COLO668 (cell line): ENCODE measurements around the gene BRAP.
"Not testable (repeated sequence)": the region's sequence is repeated elsewhere in the genome, so short reads cannot be mapped to it uniquely, and the experiment has no call there.

Experiments
- DNase-seq: peaks from one replicate; lab custom pipeline; 2025; ENCODE audit not compliant: unreplicated experiment; lab: John Stamatoyannopoulos, UW

BRAP gene

DNA sequence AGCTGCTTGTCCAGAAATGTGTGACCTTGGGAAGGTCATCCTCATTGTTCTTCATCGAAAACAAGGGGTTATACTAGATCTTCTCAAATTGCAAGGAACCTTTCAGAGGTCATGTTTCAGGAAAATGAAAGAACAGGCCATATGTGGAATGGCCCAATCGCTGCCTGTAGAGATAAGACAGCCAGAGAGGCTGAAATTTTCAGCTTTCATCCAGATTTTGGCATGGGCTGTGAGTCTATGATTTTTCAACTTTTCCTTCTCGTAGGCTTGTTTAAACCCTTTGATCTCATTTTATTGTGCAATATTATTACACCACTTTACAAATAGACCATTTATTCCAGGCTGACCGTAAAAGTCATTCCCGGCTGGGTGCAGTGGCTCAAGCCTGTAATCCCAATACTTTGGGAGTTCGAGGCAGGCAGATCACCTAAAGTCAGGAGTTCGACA lies 69.6 kb downstream of the BRAP start:
- DNase-seq: no peak

- no peak for DNase-seq
Measured at GRCh38 chr12:111607239-111607638, 78.5 kb downstream of the BRAP start.

DNA sequence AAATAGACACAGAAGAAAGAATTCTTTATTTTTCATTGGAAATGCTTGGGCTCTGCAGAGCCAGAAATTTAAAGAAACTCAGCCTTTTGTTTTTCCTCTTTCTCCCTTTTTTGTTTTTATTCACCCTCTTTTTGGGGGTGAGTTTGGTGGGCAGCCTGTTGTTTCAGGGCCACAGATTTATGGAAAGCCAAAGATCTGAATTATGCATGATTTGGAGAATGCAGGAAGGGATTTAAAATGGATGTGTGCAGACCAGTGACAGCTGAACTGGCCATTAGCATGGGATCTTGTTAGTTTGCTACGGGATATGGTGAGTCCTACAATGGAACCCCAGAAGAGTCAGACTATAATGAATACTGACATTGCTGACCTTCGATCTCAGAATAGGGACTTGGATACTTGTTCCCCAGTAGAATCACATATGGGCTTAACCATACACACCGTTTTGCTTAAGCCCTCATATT lies 79.0 kb downstream of the BRAP start:
- no peak for DNase-seq

DNA sequence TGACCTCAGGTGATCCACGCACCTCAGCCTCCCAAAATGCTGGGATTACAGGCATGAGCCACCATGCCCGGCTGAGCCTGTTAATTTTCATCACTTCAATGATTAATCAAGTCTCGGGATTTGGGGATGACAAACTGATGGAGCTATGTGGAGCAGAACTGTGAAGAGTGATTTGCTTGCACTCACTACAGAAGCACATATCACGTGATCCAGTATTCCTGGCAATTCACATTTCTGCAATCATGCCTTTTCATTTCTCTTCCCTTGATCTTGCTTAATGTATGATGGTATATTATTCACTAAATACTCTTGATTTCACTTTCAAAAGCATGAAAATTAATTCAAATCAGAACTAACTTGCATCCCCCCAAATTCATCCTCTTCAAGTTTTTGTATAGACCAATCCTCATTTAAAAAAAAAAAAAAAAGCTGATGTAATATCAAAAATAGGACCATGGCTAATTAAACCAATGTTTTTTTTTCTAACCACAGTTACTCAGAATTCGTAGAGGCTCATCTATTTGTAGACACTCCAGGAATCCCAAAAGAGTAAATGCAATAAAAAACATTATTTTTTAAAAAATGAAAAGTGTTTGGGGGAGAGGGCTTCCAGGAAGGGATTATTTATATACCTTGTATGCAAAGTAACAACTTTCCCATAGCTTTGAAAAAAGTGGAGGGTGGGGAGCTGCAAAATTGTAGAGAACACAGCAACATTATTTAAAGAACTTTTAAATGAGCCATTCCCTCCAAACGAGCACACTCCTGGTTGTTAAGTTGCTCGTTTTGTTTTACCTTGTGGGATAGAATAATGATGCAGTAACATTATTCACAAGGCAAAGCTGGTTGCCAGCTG lies 79.6 kb downstream of the BRAP start:
- DNase-seq: no peak

GRCh38 chr12:111602857-111603256 lies 82.9 kb downstream of the BRAP start:
- not testable (repeated sequence) for DNase-seq

DNA sequence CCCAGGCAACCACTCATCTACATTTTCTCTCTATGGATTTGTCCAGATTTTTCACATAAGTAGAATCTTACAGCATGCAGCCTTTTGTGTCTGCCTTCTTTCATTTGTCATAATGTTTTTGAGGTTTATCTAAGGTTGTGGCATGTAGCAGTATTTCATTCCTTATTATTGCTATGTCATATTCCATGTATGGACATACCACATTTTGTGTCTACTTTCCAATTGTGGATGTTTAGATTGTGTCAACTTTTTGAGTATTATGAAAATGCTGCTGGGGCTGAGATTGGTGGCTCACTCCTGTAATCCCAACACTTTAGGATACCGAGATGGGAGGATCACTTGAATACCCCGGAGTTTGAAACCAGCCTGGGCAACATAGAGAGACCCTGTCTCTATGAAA lies 83.4 kb downstream of the BRAP start:
- no peak for DNase-seq

DNA sequence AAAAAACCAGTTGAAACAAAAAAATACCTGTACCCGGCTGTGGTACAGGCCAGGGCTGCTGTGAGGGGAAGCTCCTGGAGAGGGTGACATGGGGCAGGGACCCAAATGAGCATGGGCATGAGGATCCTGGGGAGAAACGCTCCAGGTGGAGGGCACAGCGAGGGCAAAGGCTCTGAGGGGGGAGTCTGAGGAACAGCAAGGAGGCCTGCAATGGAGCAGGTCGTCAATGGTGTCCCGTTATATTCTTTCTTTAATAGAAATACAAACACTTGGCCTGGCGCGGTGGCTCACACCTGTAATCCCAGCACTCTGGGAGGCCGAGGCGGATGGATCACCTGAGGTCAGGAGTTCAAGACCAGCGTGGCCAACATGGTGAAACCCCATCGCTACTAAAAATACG lies 84.8 kb downstream of the BRAP start:
- DNase-seq: not testable (repeated sequence)

GRCh38 chr12:111600205-111600642 lies 85.5 kb downstream of the BRAP start:
- no peak for DNase-seq

DNA sequence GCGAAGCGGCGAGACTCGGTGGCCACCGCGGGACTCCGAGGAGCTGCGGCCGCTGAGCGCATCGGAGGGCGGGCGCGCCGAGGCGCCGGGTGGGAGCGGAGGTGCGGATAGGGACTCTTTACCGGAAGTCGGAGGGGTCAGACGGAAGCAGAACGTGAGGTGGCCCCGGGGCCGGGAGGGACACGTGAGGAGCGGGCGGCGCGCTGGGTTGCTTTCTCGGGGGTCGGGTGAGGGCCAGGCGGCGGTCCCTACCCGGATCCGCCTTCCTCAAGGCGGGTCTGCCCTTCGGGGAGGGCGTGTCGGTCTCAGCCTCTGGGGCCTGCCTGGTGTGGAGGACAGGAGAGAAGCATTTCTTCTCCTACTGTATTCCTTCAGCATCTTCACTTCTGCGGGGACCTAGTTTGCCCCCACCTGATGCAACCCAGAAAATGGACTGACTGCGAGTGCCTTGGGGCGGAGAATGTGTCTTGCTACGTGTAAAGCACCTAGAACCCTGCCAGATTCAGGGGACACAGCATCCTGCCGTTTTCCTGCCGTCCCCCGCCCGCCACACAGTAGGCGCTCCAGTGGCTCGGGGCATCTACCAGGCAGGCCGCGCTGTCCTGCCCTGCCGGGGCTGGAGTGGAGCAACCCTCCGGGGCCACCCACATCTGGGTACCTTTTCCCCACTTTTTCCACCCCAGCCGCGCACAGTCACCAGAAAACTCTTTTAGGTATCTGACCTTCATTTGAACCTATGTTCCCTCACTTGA lies 86.1 kb downstream of the BRAP start:
- peak; percentile 96 for DNase-seq

GRCh38 chr12:111598637-111599452 lies 86.9 kb downstream of the BRAP start, which contains the start of gene ATXN2:
TSS of gene ATXN2 (minus strand) at chr12:111599315. CDS start at chr12:111599034, 281 bp downstream.
- DNase-seq: peak; percentile 96

- DNase-seq: peak; percentile 60
Measured at GRCh38 chr12:111597831-111598636, 87.7 kb downstream of the BRAP start.

DNA sequence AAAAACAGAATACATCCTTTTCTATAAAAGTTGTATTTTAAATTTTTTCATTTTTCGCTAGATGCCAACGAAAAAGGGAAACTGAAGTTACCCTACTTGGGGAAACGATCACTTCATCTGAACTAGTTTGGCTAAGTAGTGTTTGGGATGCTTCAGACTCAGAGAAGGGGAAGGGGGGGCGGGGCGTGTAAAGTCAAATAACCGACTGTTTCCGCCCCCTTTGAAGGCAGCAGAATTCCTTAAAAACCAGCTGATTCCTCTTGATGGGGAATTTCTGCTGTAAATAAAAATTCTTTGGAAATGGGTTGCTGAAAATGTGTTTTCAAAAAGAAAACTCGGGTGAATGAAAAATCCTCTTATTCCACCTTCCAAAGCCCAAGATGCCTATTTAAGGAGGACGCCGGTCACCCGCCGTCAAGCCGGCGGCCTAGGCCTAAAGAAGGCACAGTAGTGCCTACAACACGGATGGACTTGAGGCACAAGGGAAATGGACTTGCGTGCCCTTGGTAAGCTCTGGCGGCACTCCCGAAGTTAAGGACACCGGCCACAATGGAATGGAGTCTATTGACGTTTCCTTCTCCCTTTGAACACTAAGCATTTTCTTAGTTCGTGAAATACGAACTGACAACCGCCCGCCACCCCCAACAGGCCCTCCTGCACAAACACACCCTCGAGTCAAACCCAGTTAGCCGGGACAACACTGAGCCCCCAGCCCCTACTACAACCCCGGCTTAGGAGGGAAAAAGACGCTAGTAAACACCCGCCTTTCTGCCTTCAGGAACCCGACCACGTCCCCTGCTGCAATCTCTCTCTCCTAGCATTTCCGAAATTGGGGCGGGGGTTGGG lies 88.5 kb downstream of the BRAP start:
- peak; percentile 58 for DNase-seq

DNA sequence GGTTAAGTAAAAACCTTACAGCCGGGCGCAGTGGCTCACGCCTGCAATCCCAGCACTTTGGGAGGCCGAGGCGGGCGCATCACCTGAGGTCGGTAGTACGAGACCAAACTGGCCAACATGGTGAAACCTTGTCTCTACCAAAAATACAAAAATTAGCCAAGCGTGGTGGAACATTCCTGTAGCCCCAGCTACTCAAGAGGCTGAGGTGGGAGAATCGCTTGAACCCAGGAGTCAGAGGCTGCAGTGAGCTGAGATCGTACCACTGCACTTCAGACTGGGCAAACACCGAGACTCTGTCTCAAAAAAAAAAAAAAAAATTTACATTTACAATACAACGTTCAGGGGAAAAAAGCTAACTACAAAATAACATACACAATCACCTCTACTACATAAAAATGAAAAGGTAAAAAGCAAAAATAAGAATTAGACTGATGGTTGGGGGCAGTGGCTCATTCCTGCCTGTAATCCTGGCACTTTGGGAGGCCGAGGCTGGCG lies 90.4 kb downstream of the BRAP start:
- not testable (repeated sequence) for DNase-seq
